SK-MEL-5 (cell line): Measurements from ENCODE around the gene DNAI2. TPM values are rescaled to one million over a fixed set of nuclear protein-coding genes. Genes with fewer than 3 reads are reported as not detected.
A peak's percentile ranks its signal among the peaks of the same experiment; 100 is the strongest.
"Not testable (repeated sequence)": the region's sequence is repeated elsewhere in the genome, so short reads cannot be mapped to it uniquely, and the experiment has no call there.

ENCODE experiments used
- DNase-seq: peaks from one replicate; pipeline ENCODE4 v3.0.0-alpha.2; 2016; ENCODE audit warnings: low read depth, low spot score
- in situ Hi-C: cut with HindIII; loops from 2 replicates; pipeline ENCODE4 v1.10.0; 2016; ENCODE audit warnings: low sequenced_read_pairs, high pct_unique_total_duplicates, low pct_unique_long_range_greater_than_20kb
- total RNA-seq: library from RNA; depleted of rRNA; stranded (reverse); fragments of >200 nt; shearing (Covaris generic); gene quantifications from 2 replicates; pipeline ENCODE4 v1.2.3, GENCODE V29; 2014

The DNAI2 gene
- total RNA-seq, 1 experiment from 2014 or later, result not detected

DNA sequence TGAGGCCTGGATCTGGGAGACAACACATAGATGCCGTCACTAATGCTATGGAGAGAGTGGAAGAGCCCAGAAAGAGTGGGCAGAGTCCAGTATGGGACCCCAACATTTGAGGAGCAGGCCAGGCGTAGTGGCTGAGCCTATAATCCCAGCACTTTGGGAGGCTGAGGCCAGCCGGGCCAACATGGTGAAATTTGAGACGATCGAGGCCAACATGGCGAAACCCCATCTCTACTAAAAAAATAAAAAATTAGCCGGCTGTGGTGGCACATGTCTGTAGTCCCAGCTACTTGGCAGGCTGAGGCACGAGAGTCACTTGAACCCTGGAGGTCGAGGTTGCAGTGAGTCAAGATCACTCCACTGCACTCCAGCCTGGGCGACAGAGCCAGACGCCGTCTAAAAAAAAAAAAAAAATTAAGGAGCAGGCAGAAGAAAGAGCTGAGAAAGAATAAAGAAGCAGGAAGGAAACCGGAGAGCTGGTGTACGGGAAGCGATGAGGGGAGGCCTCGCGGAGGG is 6.0 kb upstream of the DNAI2 start:
- no peak for DNase-seq
- in situ Hi-C loops, result no loop called here

DNA sequence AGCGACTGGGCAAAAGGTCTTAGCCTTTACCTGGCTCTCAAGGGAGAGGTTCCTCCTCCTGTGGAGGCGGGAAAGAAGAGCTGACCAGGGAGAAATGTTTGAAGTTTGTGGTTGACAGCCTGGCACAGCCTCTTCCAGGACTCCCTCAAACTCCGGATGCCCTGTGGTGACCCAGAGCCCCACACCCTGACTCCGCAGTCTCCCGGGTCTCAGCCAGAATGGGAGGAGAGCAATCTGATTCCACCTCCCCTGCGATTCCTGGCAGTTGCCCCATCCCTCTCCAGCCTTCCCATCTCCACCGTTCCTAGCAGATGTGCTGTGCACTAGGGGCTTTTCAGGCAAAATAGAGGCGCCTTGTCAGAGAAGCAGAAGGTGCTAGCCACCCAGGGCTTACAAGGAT is 5.5 kb upstream of the DNAI2 start:
- no peak for DNase-seq
- in situ Hi-C loops, result no loop called here

DNA sequence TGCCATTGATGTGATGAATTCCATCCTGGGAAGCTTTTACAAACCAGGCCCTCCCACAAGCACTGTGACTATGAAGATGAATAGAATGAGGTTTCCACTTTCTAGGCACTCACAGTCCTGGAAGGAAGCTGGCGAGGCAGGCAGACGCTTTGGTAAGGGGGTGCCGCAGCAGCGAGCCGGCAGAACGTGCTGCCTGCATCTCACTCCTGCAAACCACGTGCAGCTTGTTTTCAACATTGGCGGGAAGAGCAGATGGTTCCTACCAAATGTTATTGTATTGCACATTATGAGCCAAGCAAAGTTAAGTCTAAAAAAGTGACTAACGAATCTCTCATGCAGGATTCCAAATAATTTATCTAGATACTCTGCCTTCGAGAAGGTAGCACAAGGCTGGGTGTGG is 3.7 kb upstream of the DNAI2 start:
- in situ Hi-C loops, result no loop called here
- DNase-seq, result no peak

DNA sequence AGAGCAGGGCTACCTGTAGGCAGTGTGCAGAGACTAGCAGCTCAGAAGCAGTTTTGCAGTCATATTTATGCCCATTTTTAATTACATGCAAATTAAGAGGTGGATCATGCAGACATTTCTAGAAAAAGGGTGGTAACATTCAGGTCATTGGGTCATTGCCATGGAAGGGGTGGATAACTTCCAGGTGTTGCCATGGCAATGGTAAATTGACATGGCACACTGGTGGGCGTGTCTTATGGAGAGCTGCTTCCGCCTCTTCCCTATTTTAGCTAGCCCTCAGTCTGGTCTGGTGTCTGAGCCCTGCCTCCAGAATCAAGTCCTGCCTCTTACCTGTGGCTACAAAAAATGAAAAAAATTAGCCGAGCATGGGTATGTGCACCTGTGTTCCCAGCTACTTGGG is 2.8 kb upstream of the DNAI2 start:
- in situ Hi-C loops, result no loop called here
- DNase-seq, result peak; percentile 45

DNA sequence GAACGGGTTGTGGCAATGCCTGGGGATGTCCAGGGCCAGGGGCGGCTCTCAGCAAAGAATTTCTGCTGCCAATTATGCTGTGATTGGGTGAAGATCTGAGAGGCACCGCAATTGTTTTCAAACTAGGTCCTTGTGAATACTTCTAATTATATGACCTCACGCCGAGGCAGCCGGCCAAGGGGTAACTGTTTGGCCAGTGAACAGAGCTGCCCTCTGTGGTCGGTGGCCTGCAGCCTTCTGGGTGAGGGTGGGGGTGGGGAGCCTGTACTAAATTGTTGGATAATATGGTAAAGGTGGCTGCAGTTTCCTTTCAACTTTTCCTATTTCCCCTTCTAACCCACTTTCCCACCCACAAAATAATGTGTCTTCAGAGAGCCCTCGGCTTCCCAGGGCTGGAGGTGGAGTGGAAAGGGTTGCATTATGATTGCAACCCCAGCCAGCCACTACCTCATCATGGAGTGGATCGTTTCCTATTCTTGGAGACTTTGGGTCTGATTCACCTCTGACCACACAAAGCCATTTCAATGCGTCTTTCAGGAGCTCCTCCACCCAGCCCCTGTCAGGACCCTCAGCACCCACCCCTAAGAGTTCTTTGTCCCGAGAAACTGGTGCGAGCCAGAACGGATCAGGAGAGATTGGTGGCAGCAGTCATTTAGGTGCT is 2.0 kb upstream of the DNAI2 start:
- in situ Hi-C loops, result no loop called here

DNA sequence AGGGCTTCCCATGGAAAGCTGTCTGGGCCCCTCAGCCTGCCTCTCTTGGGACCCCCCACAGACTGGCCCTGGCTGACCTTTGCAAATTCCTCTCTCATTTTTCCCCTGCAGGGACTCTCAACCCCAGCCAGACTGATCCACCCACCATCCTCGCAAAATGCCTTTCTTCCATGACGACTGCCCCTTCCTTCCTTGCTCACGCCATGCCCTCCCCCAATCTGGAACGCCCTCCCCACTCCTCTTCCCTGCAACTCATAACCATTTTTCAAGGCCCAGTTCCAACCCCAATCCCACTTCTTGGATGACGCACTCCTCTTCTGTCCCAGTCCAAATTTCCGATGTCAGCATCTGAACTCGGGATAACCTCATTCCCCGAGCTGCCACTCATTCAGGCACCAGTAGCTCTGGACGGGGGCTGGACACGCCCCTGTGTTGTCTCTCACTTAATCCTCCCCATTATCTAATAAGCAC is 1.3 kb upstream of the DNAI2 start:
- in situ Hi-C loops, result no loop called here
- no peak for DNase-seq

More for the DNA sequence above, 2.0 kb upstream of the DNAI2 start:
- peak; percentile 41 for DNase-seq

DNA sequence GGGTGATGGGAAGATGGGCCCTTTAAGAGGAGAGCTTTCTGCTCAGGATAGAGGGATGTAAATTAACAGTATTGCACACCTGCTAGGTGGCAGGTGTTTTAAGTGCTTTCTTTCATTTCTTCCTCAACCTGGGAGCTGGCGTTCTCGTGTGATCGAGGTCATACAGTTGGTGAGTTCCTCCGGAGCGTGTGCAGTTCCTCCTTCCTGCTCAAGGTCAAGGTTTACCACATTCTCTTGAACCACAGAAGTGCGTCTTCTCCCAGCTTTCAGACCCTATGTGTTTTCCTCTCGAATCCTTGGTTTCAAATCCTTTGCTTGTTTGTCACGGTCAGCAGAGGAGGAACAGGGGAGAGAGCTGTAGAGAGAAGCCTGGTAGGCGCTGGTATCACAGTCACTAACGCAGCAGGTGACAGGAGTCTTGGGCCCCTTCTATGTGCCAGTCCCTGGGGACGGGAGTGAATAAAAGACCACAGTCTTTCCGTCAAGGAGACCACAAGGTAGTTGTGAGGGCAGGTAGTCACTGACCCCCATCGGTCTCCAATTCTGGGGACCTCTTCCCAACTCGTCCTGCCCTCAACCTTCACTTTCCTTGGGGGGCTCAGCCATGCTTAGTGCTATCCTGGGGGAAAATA is 791 bp downstream of the DNAI2 start:
- in situ Hi-C loops, result no loop called here
- DNase-seq, result no peak

DNA sequence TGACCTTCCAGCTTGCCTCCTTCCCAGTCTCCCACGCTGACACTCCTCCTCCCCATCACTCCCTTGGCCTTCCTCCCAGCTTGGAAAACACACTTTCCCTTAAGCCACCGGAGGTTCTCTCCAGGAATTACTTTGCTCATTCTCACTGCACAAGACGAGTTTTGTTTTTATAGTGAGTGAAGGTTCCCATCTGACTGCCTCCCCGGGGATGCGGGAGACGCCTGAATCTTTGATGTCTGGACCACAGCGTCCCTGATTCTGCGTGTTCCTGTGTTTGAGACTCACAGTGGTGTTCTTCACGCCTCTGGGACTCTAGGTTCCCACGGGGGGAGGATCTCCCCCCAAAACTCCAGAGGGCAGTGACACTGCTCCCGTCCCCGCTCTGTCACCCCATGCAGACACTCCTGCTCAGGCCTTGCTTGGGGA is 2.0 kb downstream of the DNAI2 start:
- in situ Hi-C loops, result no loop called here
- DNase-seq, result peak; percentile 74

DNA sequence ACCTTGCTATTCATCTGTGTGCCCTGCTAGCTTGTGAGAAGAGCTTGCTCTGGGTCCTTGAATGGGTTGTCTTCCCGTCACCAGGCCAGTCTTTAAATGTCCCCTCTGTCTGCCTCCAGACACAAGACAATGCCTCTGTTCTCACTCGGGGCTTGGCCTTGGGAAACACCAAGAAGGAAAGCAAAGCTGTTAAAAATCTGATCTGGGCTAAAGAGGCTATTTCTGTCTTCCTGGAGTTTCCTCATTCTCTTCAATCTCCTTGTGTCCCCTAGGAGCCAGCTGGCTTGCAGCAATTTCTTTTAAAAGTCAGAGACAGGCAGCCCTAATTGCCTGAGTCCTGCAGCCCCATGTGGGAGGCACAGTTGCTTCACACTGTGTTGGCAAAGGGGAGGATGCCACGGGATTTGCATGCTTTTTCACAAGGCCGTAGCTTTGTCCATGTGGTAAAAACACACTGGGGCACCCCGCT is 2.5 kb downstream of the DNAI2 start:
- peak; percentile 83 for DNase-seq
- in situ Hi-C loops, result no loop called here

DNA sequence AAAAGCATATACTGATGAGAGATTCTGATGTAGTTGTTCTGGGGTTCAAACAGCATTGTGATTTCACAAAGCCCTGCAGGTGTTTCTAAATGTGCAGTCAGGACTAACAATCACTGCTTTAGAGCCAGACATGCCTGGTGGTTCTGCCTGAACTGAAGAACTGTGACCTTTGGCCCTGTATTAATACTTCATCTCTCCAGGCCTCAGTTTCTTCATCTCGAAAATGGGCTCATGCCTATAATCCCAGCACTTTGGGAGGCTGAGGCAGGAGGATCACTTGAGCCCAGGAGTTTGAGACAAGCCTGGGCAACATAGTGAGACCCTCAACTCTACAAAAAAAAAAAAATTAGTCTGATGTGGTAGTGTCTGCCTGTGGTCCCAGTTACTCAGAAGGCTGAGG is 3.9 kb downstream of the DNAI2 start:
- no peak for DNase-seq
- in situ Hi-C loops, result no loop called here

DNA sequence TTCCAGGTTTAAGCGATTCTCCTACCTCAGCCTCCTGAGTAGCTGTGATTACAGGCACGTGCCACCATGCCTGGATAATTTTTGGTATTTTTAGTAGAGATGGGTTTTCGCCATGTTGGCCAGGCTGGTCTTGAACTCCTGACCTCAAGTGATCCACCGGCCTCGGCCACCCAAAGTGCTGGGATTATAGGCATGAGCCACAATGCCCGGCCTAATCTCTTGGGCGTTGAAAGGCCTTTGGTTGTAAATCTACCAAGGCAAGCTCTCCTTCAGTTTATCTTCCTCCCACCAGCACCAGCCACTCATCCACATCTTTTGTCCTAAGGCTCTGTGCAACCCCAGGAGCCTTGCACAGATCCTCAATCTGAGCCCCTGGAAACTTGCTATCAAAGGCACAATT is 5.6 kb downstream of the DNAI2 start:
- DNase-seq, in situ Hi-C loops: not testable (repeated sequence)

DNA sequence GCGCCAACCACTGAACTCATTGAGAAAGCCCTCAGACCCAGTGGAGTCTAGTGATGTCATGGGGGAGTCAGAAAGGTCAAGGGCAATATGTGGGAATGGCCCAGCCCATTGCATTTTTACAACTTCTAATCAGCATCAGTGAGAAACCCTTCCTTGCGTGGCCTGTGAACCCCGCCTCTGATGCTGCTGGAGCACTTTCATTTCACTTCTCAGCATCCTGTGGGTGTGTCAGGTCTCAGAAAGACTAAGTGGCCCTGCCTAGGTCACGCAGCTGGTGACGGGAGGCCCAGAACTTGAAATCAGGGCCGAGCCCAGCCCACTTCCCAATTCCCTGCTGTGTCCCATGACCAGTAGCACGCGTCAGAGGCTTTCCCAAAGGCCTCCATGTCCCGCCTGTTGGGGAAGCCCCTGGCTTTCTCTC is 6.1 kb downstream of the DNAI2 start:
- in situ Hi-C loops, result no loop called here
- no peak for DNase-seq

DNA sequence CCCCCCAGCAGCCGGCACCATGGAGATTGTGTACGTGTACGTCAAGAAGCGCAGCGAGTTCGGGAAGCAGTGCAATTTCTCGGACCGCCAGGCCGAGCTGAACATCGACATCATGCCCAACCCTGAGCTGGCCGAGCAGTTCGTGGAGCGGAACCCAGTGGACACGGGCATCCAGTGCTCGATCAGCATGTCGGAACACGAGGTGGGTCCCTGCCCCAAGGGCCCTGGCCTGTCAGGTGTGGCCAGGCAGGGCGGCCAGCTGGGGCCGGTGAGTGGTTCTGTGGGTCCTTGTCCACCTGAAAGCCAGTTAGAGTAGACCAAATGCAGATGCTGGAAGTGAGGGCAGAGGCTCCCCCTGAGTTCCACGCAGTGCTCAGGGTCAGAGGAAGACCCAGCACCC is 7.8 kb downstream of the DNAI2 start:
- no peak for DNase-seq

DNA sequence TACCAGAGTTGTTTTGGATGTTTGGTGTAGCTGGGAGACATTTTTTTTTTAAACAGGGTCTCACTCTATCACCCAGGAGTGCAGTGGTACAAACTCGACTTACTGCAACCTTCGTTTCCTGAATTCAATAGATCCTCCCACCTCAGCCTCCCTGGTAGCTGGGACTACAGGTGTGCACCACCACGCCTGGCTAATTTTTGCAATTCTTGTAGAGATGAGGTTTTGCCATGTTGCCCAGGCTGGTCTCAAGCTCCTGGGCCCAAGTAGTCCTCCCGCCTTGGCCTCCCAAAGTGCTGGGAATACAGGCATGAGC is 8.2 kb downstream of the DNAI2 start:
- DNase-seq, in situ Hi-C loops: not testable (repeated sequence)

More for the DNA sequence above, 7.8 kb downstream of the DNAI2 start:
- in situ Hi-C loops, result no loop called here

DNA sequence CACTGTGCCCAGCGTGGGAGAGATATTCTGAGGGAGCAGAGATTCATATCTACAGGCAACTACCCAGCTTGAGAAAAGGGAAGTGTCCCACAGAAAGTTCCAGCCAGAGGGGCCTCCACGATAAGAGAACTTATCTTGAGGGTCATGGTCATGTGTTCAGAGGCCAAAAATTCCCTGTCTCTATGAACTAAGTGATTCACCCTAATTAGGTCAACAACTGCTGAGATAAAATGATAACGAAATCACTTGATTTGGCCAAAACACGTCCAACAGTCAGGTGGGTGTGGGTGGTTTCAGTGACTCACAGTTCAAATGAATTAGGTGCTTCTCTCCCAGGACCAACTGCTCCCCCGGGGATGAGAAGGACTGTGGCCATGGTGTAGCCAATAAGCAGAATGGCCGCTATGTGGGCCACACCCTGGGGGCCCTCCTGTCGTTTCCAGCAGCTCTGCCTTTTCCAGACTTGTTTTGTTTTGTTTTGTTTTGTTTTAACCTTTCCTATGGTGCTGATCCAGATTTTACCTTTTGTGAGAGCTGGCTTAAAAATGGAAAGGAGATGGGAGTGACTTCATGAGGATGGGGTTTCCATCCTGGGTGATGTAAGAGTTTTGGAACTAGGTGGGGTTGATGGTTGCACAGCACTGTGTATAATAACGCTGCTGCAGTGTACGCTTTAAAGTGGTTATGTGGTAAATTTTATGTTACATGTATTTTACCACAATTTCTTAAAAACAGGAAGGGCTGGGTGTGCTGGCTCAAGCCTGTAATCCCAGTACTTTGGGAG is 8.7 kb downstream of the DNAI2 start:
- DNase-seq, result peak; percentile 78
- in situ Hi-C loops, result no loop called here

DNA sequence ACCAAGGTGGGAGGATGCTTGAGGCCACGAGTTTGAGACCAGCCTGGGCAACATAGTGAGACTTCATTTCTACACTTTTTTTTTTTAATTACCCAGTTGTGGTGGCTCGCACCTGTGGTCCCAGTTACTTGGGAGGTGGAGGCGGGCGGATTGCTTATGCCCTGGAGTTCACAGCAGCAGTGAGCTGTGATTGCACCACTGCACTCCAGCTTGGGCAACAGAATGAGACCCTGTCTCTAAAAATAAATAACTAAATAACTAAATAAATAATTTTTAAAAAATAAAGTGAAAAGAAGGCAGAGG is 9.3 kb downstream of the DNAI2 start:
- in situ Hi-C loops, result no loop called here
- DNase-seq, result no peak

DNA sequence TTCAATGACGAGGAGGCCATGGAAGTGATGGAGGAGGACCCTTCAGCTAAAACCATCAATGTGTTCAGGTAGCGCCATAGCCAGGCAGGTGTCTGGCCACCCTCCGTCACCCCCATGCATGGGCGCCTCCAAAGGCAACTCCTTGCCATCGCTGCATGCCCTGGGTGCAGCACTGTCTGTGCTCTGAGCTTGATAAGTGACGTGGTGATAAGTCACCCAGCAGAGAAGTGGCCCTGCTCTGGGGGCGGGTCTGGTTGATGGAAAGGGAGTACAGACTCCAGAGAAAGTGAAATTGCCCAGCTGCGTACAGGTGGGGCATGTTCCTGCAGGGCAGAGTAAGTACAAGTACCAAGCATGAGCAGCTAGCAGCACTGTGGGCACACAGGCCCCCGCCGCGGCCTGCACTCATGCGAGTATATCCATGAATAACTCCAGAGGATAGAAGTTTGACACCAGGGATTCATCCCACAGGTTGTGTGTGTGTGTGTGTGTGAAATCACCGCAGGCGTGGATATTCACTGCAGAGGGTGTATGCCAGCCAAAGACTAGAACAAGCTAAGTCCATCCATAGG is 13.1 kb downstream of the DNAI2 start:
- DNase-seq, result no peak

DNA sequence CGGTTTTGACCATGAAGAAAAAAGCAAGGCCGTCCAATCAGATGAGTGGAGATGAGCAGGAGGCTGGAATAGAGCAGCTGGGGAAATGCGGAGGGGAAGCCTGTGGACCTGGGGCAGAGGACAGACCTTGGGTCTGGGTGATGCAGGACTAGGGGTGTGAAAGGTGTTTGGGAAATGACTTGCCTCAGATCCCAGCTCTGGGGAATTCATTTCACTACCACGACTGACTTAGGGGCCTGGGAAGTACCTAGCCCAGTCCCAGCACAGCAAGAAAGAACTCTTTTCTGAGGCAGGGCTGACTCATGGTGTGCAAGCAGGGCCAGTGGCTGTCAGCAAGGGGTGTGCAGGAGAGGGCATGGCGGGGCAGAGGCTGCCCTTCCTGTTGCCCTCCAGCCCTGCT is 14.8 kb downstream of the DNAI2 start:
- in situ Hi-C loops, result no loop called here
- no peak for DNase-seq

More for the DNA sequence above, 13.1 kb downstream of the DNAI2 start:
- in situ Hi-C loops, result no loop called here
